H1 (cell line): Measurements from ENCODE around the gene ST6GALNAC5. TPM values are rescaled to one million over a fixed set of nuclear protein-coding genes. Genes with fewer than 3 reads are reported as not detected.

Source experiments
- CTCF ChIA-PET: fragments of 300-600 bp; sonication (Branson Sonifier 250); formaldehyde crosslinking; loops from one replicate; lab custom pipeline; 2021; ENCODE audit not compliant: partially characterized antibody; lab: Charles Lee
- POLR2A ChIA-PET: fragments of 300-600 bp; sonication (Branson Sonifier 250); formaldehyde crosslinking; loops from one replicate; lab custom pipeline; 2021; ENCODE audit warnings: inconsistent platforms; ENCODE audit not compliant: partially characterized antibody; lab: Charles Lee
- DNase-seq, 2 experiments: peaks; one replicate each; pipeline versions ENCODE4 v3.0.0 to v3.0.0-alpha.2; 2010 to 2022; ENCODE audit warnings: low spot score in 2 of 2, low read depth in 1 of 2, mixed read lengths in 1 of 2
- FAIRE-seq: peaks from 2 replicates; lab custom pipeline; 2011; peaks lifted over from hg19 to GRCh38; lab: Jason Lieb, UNC
- H2AFZ ChIP-seq: 2 replicates; pipeline ENCODE4 v1.8.1; 2012; ENCODE audit warnings: low read length, inconsistent platforms
- H2AK5ac ChIP-seq: 2 replicates; pipeline ENCODE4 v1.6.1; 2013; ENCODE audit warnings: low read depth, low read length
- H2BK120ac ChIP-seq: replicated peaks from 2 replicates; pipeline ENCODE3; 2013; ENCODE audit warnings: low read depth, low read length, inconsistent platforms
- H2BK12ac ChIP-seq: 2 replicates; pipeline ENCODE4 v1.6.1; 2013; ENCODE audit warnings: low read depth, low read length
- H2BK15ac ChIP-seq: 2 replicates; pipeline ENCODE4 v1.6.1; 2013; ENCODE audit warnings: low read length
- H2BK20ac ChIP-seq: 2 replicates; pipeline ENCODE4 v1.6.1; 2013; ENCODE audit warnings: low read length
- H2BK5ac ChIP-seq: 2 replicates; pipeline ENCODE4 v1.6.1; 2013; ENCODE audit warnings: low read depth, low read length
- H3K14ac ChIP-seq: 2 replicates; pipeline ENCODE4 v1.6.1; 2013; ENCODE audit warnings: inconsistent platforms; ENCODE audit not compliant: insufficient read length
- H3K18ac ChIP-seq: 2 replicates; pipeline ENCODE4 v1.6.1; 2013; ENCODE audit warnings: low read length; ENCODE audit errors: extremely low read depth
- H3K23ac ChIP-seq: 2 replicates; pipeline ENCODE4 v1.6.1; 2013; ENCODE audit warnings: inconsistent platforms; ENCODE audit not compliant: insufficient read length
- H3K23me2 ChIP-seq: 2 replicates; pipeline ENCODE4 v1.6.1; 2013; ENCODE audit warnings: low read depth, low read length
- H3K27ac ChIP-seq: 2 replicates; pipeline ENCODE4 v1.6.1; 2011; ENCODE audit warnings: low read depth, low read length, inconsistent platforms
- H3K27me3 ChIP-seq, 4 experiments: replicated peaks in 1 of 4; 1 replicate in 1 of 4; 2 replicates in 3 of 4; pipeline versions ENCODE4 v1.6.1 to v1.8.1; 2011 to 2013; ENCODE audit warnings: low read length in 3 of 4, mild to moderate bottlenecking in 3 of 4, inconsistent platforms in 2 of 4, mixed read lengths in 2 of 4, moderate library complexity in 1 of 4; ENCODE audit not compliant: control insufficient read depth in 3 of 4, insufficient read depth in 3 of 4; ENCODE audit errors: extremely low read depth in 1 of 4
- H3K36me3 ChIP-seq, 4 experiments: 2 replicates each; pipeline versions ENCODE4 v1.6.1 to v1.8.1; 2011 to 2013; ENCODE audit warnings: mild to moderate bottlenecking in 4 of 4, low read length in 3 of 4, moderate library complexity in 2 of 4, control low read depth in 1 of 4, inconsistent platforms in 1 of 4; ENCODE audit not compliant: insufficient read depth in 4 of 4, control insufficient read depth in 2 of 4
- H3K4ac ChIP-seq: replicated peaks from 2 replicates; pipeline ENCODE3; 2013; ENCODE audit warnings: low read length, low read depth, mixed read lengths, inconsistent platforms; ENCODE audit not compliant: insufficient read length
- H3K4me1 ChIP-seq, 4 experiments: replicated peaks in 1 of 4; 1 replicate in 1 of 4; 2 replicates in 3 of 4; pipeline versions ENCODE4 v1.6.1 to v1.8.1; 2011 to 2013; ENCODE audit warnings: low read length in 3 of 4, inconsistent platforms in 2 of 4, mixed read lengths in 1 of 4; ENCODE audit not compliant: insufficient read depth in 4 of 4, control insufficient read depth in 3 of 4
- H3K4me2 ChIP-seq, 2 experiments: 2 replicates each; pipeline versions ENCODE4 v1.6.1 to v1.8.1; 2011 to 2013; ENCODE audit warnings: low read depth in 2 of 2, low read length in 2 of 2, control low read depth in 1 of 2, inconsistent platforms in 1 of 2, mild to moderate bottlenecking in 1 of 2; ENCODE audit not compliant: insufficient read depth in 1 of 2
- H3K4me3 ChIP-seq, 4 experiments: fragments of 200-600, 300-600 bp in 1 of 4; sonication (generic), shearing (Covaris generic), sonication (Bioruptor Twin) in 1 of 4; 2 replicates each; pipeline versions ENCODE4 v1.5.1 to v1.8.1; 2011 to 2016; ENCODE audit warnings: low read length in 4 of 4, low read depth in 3 of 4, control low read depth in 2 of 4, inconsistent platforms in 2 of 4, mild to moderate bottlenecking in 2 of 4, mixed read lengths in 1 of 4, moderate library complexity in 1 of 4; ENCODE audit not compliant: insufficient read depth in 2 of 4; ENCODE audit errors: extremely low read depth in 1 of 4
- H3K56ac ChIP-seq: replicated peaks from 2 replicates; pipeline ENCODE3; 2013; ENCODE audit warnings: low read depth, mild to moderate bottlenecking, mixed read lengths, low read length, inconsistent platforms; ENCODE audit not compliant: insufficient read length
- H3K79me1 ChIP-seq: 2 replicates; pipeline ENCODE4 v1.6.1; 2013; ENCODE audit warnings: low read depth, low read length, control low read depth
- H3K79me2 ChIP-seq, 2 experiments: 2 replicates each; pipeline versions ENCODE4 v1.6.1 to v1.8.1; 2012 to 2013; ENCODE audit warnings: low read length in 2 of 2, mild to moderate bottlenecking in 2 of 2, inconsistent platforms in 1 of 2; ENCODE audit not compliant: insufficient read depth in 2 of 2, control insufficient read depth in 1 of 2
- H3K9ac ChIP-seq, 4 experiments: replicated peaks in 1 of 4; 1 replicate in 1 of 4; 2 replicates in 3 of 4; pipeline versions ENCODE4 v1.6.1 to v1.8.1; 2011 to 2013; ENCODE audit warnings: low read depth in 3 of 4, low read length in 3 of 4, control low read depth in 2 of 4, mild to moderate bottlenecking in 2 of 4, moderate library complexity in 2 of 4, inconsistent platforms in 1 of 4; ENCODE audit errors: extremely low read depth in 1 of 4
- H3K9me3 ChIP-seq, 2 experiments: 2 replicates each; pipeline versions ENCODE4 v1.6.1 to v1.8.1; 2012 to 2013; ENCODE audit warnings: mild to moderate bottlenecking in 2 of 2, moderate library complexity in 2 of 2, control low read depth in 1 of 2, inconsistent platforms in 1 of 2, low read depth in 1 of 2, low read length in 1 of 2, mixed read lengths in 1 of 2; ENCODE audit not compliant: insufficient read depth in 2 of 2
- H4K20me1 ChIP-seq, 2 experiments: replicated peaks in 1 of 2; 2 replicates each; pipeline versions ENCODE3 to v1.8.1; 2011 to 2013; ENCODE audit warnings: inconsistent platforms in 2 of 2, low read length in 2 of 2, mild to moderate bottlenecking in 1 of 2; ENCODE audit not compliant: insufficient read depth in 2 of 2, control insufficient read depth in 1 of 2
- H4K5ac ChIP-seq: 2 replicates; pipeline ENCODE4 v1.6.1; 2013; ENCODE audit warnings: low read length, low read depth, mixed read lengths, inconsistent platforms; ENCODE audit not compliant: insufficient read length
- H4K8ac ChIP-seq: 2 replicates; pipeline ENCODE4 v1.8.0; 2013; ENCODE audit warnings: mild to moderate bottlenecking, moderate library complexity, low read length, inconsistent platforms; ENCODE audit not compliant: insufficient read depth; ENCODE audit errors: extremely low read depth
- H4K91ac ChIP-seq: replicated peaks from 2 replicates; pipeline ENCODE3; 2013; ENCODE audit warnings: low read length, mixed read lengths, inconsistent platforms; ENCODE audit not compliant: insufficient read length
- BCL11A ChIP-seq, 2 experiments: IDR thresholded peaks; one replicate each; pipeline ENCODE4 v1.6.1; 2011; ENCODE audit warnings: low read depth in 2 of 2, low read length in 2 of 2, mild to moderate bottlenecking in 2 of 2
- BRCA1 ChIP-seq: IDR thresholded peaks from 2 replicates; pipeline ENCODE4 v1.6.1; 2012; ENCODE audit warnings: low read depth, low read length, improper control_type of control experiment
- CREB1 ChIP-seq: IDR thresholded peaks from 2 replicates; pipeline ENCODE4 v1.6.1; 2012; ENCODE audit warnings: inconsistent platforms
- EGR1 ChIP-seq: IDR thresholded peaks from 2 replicates; pipeline ENCODE4 v1.6.1; 2011; ENCODE audit warnings: low read depth, low read length, borderline replicate concordance
- EP300 ChIP-seq, 2 experiments: IDR thresholded peaks; 1 replicate in 1 of 2; 2 replicates in 1 of 2; pipeline ENCODE4 v1.6.1; 2011 to 2012; ENCODE audit warnings: low read depth in 2 of 2, low read length in 2 of 2, mild to moderate bottlenecking in 2 of 2, borderline replicate concordance in 1 of 2, inconsistent platforms in 1 of 2, moderate library complexity in 1 of 2
- HDAC6 ChIP-seq: IDR thresholded peaks from one replicate; pipeline ENCODE4 v1.7.1; 2012; ENCODE audit warnings: low read depth, mild to moderate bottlenecking, inconsistent platforms, low read length, moderate library complexity
- JUN ChIP-seq: IDR thresholded peaks from 2 replicates; pipeline ENCODE4 v1.6.1; 2011; ENCODE audit warnings: low read depth, mild to moderate bottlenecking, improper control_type of control experiment, low read length
- MAX ChIP-seq: IDR thresholded peaks from 2 replicates; pipeline ENCODE4 v1.6.1; 2012; ENCODE audit warnings: inconsistent platforms
- NANOG ChIP-seq: IDR thresholded peaks from 2 replicates; pipeline ENCODE4 v1.6.1; 2011; ENCODE audit warnings: low read length, low read depth, mild to moderate bottlenecking, inconsistent platforms; ENCODE audit not compliant: insufficient read depth, poor library complexity, severe bottlenecking
- POU5F1 ChIP-seq: IDR thresholded peaks from 2 replicates; pipeline ENCODE4 v1.6.1; 2011; ENCODE audit warnings: low read depth, mild to moderate bottlenecking, low read length, moderate library complexity
- RNF2 ChIP-seq: fragments of 200-900, 300-1000 bp; sonication (generic); IDR thresholded peaks from 2 replicates; pipeline ENCODE4 v1.7.1; 2016; ENCODE audit warnings: borderline replicate concordance, low read depth, mild to moderate bottlenecking, antibody characterized with exemption, low read length; ENCODE audit not compliant: poor library complexity, severe bottlenecking; ENCODE audit errors: missing control alignments
- SIN3A ChIP-seq, 2 experiments: IDR thresholded peaks in 1 of 2; conservative IDR thresholded peaks in 1 of 2; 2 replicates each; pipeline ENCODE4 v1.6.1; 2011 to 2012; ENCODE audit warnings: low read length in 2 of 2, improper control_type of control experiment in 1 of 2, low read depth in 1 of 2, mild to moderate bottlenecking in 1 of 2
- WGBS, 2 experiments: shearing (Covaris generic) in 1 of 2; methylation state at CpG; one replicate each; pipeline versions ENCODE4 v1.1.6 to v1.1.7; 2013 to 2015; ENCODE audit warnings: low lambda C conversion rate in 2 of 2, mixed read lengths in 2 of 2, inconsistent platforms in 1 of 2, low coverage in 1 of 2, missing lambda C conversion rate in 1 of 2; ENCODE audit not compliant: insufficient replicate concordance in 2 of 2, insufficient coverage in 1 of 2, insufficient read length in 1 of 2; ENCODE audit errors: extremely low coverage in 1 of 2, missing lambda C conversion rate in 1 of 2; 5-methylcytosine and 5-hydroxymethylcytosine counted together
- polyA plus RNA-seq, 7 experiments: library from polyadenylated mRNA; depleted of rRNA in 3 of 7; stranded (reverse) in 5 of 7; unstranded in 2 of 7; fragments of >200 nt in 5 of 7; fragments of 200-250 nt in 2 of 7; gene quantifications; 1 replicate in 5 of 7; 2 replicates in 1 of 7; 4 replicates in 1 of 7; pipeline versions ENCODE4 v1.2.1 to v1.2.3, GENCODE V29; 2011 to 2013; ENCODE audit warnings: missing spikeins in 2 of 7, mixed read lengths in 2 of 7
- total RNA-seq: library from RNA; stranded (reverse); fragmentation: NEBNext Ultra II Directional; extraction: Animal tissue kit (Norgen Biotek cat#: 25700); gene quantifications from 2 replicates; pipeline ENCODE4 v1.2.1, GENCODE V29; 2021
- TF ChIP-seq, protein P1 (sequence below): IDR thresholded peaks from 2 replicates; pipeline ENCODE4 v1.6.1; 2012; ENCODE audit warnings: inconsistent platforms

The ST6GALNAC5 gene
- total and polyA plus RNA-seq, 2 of the 8 experiments (the other 6 are each of a cell fraction or from before 2014, with no cell fraction given), result 6.2 to 7.3 TPM

DNA sequence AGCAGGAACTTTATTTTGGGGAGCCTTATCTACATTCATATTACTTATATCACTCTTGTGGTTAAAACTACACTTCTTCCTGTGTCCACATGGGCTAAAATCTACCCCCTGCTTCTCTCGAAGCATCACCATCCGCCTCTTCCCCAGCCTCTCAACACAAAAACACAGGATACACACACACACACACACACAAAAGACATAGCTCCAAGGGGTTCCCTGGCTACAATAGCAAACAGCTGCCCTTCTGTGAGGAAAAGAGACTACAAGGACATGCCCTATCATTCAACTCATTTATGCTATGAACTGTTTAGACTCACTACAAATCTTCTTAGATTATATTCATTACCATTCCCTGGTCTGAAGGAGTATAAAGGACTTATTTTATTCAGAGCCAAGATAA, 197.0 kb downstream of the ST6GALNAC5 start:
- H2BK15ac ChIP-seq, result no peak overlapping the region
- DNase-seq (no peak), FAIRE-seq (no peak)
- no peak overlapping the region for H2AFZ ChIP-seq
- no peak overlapping the region for H3K23ac ChIP-seq
- no peak overlapping the region for H2AK5ac ChIP-seq
- H3K27me3 ChIP-seq, result no peaks in the 10 kb centered on the region
- CTCF ChIA-PET, result interaction anchor here (1.2 kb wide), 1 partner anchor 18 kb away, joined by 3 read pairs; no protein-coding TSS in a partner anchor
- H2BK12ac ChIP-seq, result no peak overlapping the region
- no peak overlapping the region for H4K91ac ChIP-seq
- H3K4me2 ChIP-seq, result no peak overlapping the region
- H3K79me1 ChIP-seq, result no peaks in the 10 kb centered on the region
- no peak overlapping the region for H4K5ac ChIP-seq
- no peak overlapping the region for H3K56ac ChIP-seq
- H4K20me1 ChIP-seq, result no peaks in the 10 kb centered on the region
- no peak overlapping the region for H3K4ac ChIP-seq
- H3K4me1 ChIP-seq, result peaks cover 1 to 2% (median 2%) of the 10 kb centered on the region in 4 experiments; a peak in 5 of 7 replicates
- H3K27ac ChIP-seq, result no peak overlapping the region
- H3K9me3 ChIP-seq, result no peaks in the 10 kb centered on the region
- H3K36me3 ChIP-seq, result no peaks in the 10 kb centered on the region
- no peak overlapping the region for H2BK5ac ChIP-seq
- no peak overlapping the region for H4K8ac ChIP-seq
- no peaks in the 10 kb centered on the region for H3K23me2 ChIP-seq
- no peaks in the 10 kb centered on the region for H3K79me2 ChIP-seq
- no peak overlapping the region for H3K18ac ChIP-seq
- H2BK120ac ChIP-seq, result no peak overlapping the region
- H2BK20ac ChIP-seq, result no peak overlapping the region
- no peak for TF ChIP-seq RNF2
- TF ChIP-seq, protein P1, sequence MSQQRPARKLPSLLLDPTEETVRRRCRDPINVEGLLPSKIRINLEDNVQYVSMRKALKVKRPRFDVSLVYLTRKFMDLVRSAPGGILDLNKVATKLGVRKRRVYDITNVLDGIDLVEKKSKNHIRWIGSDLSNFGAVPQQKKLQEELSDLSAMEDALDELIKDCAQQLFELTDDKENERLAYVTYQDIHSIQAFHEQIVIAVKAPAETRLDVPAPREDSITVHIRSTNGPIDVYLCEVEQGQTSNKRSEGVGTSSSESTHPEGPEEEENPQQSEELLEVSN, result no peak
- TF ChIP-seq BRCA1, result no peak
- no peak for TF ChIP-seq EP300 (IDR thresholded peaks at IDR 0.05; ENCODE audit: borderline replicate concordance in 1 of 2, low read depth in 2 of 2, low read length in 2 of 2)
- TF ChIP-seq MAX, result no peak
- TF ChIP-seq POU5F1, result no peak
- no peak for TF ChIP-seq JUN
- TF ChIP-seq BCL11A (IDR thresholded peaks at IDR 0.05; ENCODE audit: low read depth in 2 of 2, low read length in 2 of 2), result no peak
- TF ChIP-seq NANOG, result no peak
- no peak for TF ChIP-seq CREB1
- no peak for TF ChIP-seq HDAC6
- TF ChIP-seq SIN3A (conservative IDR thresholded peaks at IDR 0.05 in 1 of 2, IDR thresholded peaks at IDR 0.05 in 1 of 2; ENCODE audit: low read depth in 1 of 2, low read length in 2 of 2), result no peak
- TF ChIP-seq EGR1, result no peak
- H3K4me3 ChIP-seq, result no peak overlapping the region
- H3K14ac ChIP-seq, result no peak overlapping the region
- no peak overlapping the region for H3K9ac ChIP-seq
- POLR2A ChIA-PET, result no interaction called here
- 93% methylated on average over 2 of the region's 2 CpGs; no CpG with 5 or more reads in 1 of the 2 experiments for WGBS, 2 experiments
